ENCODE data around the gene SLC6A3. TPM values are rescaled to one million over a fixed set of nuclear protein-coding genes. Genes with fewer than 3 reads are reported as not detected.

SLC6A3 gene
- total and polyA plus RNA-seq, 2 donors (not counting 1 experiment from before 2014, with no cell fraction given), result 0.01 to 0.15 TPM

DNA sequence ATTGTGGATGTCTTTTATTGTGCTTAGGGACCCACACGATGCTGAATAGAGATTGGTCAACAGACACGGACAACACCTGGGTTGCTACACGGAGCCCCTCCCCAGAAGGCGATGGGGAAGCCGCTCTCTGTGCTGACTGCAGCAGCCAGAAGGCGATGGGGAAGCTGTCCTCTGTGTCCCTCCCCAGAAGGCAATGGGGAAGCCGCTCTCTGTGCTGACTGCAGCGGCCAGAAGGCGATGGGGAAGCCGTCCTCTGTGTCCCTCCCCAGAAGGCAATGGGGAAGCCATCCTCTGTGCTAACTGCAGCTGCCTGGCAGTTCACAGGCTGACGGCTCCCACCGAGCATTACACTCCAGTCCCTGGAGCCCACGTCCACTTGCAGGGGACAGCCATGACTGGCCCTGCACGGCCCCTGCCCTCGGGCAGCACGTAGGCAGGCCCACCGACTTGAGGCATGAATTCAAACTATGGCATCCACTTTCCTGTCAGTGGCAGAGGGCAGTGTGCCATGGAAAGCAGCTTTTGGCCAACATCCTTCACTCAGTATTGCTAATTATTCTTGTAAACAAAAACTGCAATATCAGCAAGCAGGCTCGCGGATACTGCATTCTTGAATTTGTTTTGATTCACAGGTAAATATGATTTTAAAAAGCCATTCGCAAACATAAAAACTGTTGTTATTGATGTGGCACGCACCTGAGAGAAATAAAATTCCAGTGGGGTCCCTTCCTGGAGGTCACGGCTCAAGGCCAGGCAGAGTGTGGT, 52.3 kb downstream of the SLC6A3 start:
- intact Hi-C loops (cut with micrococcal nuclease), result no loop called here
- H3K27me3 ChIP-seq (replicated peaks in 1 of 4; ENCODE audit: control extremely low read depth in 1 of 4, control insufficient read depth in 3 of 4, insufficient read depth in 4 of 4, low read length in 3 of 4), result peaks cover 0 to 33% (median 4%) of the 10 kb centered on the region in 4 experiments
- Mint-ChIP-seq H3K4me1 (no peaks in the 10 kb centered on the region), H3K27ac (no peak overlapping the region), H3K4me3 (no peak overlapping the region), H3K9me3 (ENCODE audit: insufficient read depth) (no peaks in the 10 kb centered on the region), H3K27me3 (peaks cover 44% of the 10 kb centered on the region)
- H3K36me3 ChIP-seq (replicated peaks in 1 of 2; ENCODE audit: control extremely low read depth in 1 of 2, control insufficient read depth in 1 of 2, extremely low read depth in 1 of 2, insufficient read depth in 2 of 2, low read length in 1 of 2), result no peaks in the 10 kb centered on the region
- H3K9me3 ChIP-seq (ENCODE audit: control extremely low read depth in 1 of 3, control insufficient read depth in 2 of 3, insufficient read depth in 1 of 3, low read length in 2 of 3), result no peaks in the 10 kb centered on the region
- H3K79me2 ChIP-seq (ENCODE audit: control insufficient read depth, insufficient read depth, low read length), result no peaks in the 10 kb centered on the region
- TF ChIP-seq, protein P1, sequence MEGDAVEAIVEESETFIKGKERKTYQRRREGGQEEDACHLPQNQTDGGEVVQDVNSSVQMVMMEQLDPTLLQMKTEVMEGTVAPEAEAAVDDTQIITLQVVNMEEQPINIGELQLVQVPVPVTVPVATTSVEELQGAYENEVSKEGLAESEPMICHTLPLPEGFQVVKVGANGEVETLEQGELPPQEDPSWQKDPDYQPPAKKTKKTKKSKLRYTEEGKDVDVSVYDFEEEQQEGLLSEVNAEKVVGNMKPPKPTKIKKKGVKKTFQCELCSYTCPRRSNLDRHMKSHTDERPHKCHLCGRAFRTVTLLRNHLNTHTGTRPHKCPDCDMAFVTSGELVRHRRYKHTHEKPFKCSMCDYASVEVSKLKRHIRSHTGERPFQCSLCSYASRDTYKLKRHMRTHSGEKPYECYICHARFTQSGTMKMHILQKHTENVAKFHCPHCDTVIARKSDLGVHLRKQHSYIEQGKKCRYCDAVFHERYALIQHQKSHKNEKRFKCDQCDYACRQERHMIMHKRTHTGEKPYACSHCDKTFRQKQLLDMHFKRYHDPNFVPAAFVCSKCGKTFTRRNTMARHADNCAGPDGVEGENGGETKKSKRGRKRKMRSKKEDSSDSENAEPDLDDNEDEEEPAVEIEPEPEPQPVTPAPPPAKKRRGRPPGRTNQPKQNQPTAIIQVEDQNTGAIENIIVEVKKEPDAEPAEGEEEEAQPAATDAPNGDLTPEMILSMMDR (IDR thresholded peaks at IDR 0.05), result no peak
- TF ChIP-seq EZH2 (IDR thresholded peaks at IDR 0.05; ENCODE audit: borderline replicate concordance, insufficient read depth, low read depth, low read length, poor library complexity, severe bottlenecking), result no peak
- ATAC-seq (ENCODE audit: low read depth) (no peak), DNase-seq (no peak)
- H2AFZ ChIP-seq (ENCODE audit: insufficient read depth, low read depth, low read length, poor library complexity, severe bottlenecking), result no peak overlapping the region
- H3K4me1 ChIP-seq (ENCODE audit: control insufficient read depth in 2 of 2, insufficient read depth in 2 of 2, low read length in 2 of 2), result no peaks in the 10 kb centered on the region
- 54% methylated on average over 20 of the region's 22 CpGs for WGBS (ENCODE audit: insufficient coverage)
- no peak overlapping the region for H3K4me2 ChIP-seq (replicated peaks; ENCODE audit: low read depth, low read length, poor library complexity, severe bottlenecking)
- no peak overlapping the region for H3K27ac ChIP-seq (ENCODE audit: low read length in 2 of 2)
- CTCF ChIA-PET, result no interaction called here
- no peak overlapping the region for H3K9ac ChIP-seq (ENCODE audit: low read length)
- H4K20me1 ChIP-seq (ENCODE audit: control insufficient read depth, insufficient read depth, low read length, poor library complexity, severe bottlenecking), result no peaks in the 10 kb centered on the region
- POLR2A ChIA-PET, result no interaction called here
- H3K4me3 ChIP-seq (ENCODE audit: control extremely low read depth in 1 of 5, extremely low read depth in 1 of 5, insufficient read depth in 1 of 5, low read depth in 2 of 5, low read length in 4 of 5), result no peak overlapping the region

DNA sequence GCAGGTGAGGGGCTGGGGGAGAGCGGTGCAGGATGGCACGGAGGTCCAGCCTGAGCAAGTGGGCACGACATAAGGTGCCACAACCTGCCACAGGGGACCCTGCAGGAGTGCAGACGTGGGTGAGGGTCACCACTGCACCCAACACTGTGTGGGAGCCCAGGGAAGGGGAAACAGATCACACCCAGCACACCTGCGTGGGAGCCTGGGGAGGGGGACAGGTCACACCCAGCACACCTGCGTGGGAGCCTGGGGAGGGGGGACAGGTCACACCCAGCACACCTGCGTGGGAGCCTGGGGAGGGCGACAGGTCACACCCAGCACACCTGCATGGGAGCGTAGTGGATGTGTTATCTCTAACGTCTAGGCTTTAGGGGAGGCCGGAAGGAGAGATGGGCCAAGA, 53.0 kb downstream of the SLC6A3 start:
- H3K9me3 ChIP-seq (ENCODE audit: control extremely low read depth in 1 of 3, control insufficient read depth in 2 of 3, insufficient read depth in 1 of 3, low read length in 2 of 3), result no peaks in the 10 kb centered on the region
- H3K79me2 ChIP-seq (ENCODE audit: control insufficient read depth, insufficient read depth, low read length), result no peaks in the 10 kb centered on the region
- H4K20me1 ChIP-seq (ENCODE audit: control insufficient read depth, insufficient read depth, low read length, poor library complexity, severe bottlenecking), result no peaks in the 10 kb centered on the region
- H3K4me3 ChIP-seq (ENCODE audit: control extremely low read depth in 1 of 5, extremely low read depth in 1 of 5, insufficient read depth in 1 of 5, low read depth in 2 of 5, low read length in 4 of 5), result no peak overlapping the region
- H3K27ac Mint-ChIP-seq, result no peak overlapping the region
- peaks cover 3% of the 10 kb centered on the region for H3K4me1 Mint-ChIP-seq
- 74% methylated on average over 10 of the region's 11 CpGs for WGBS (ENCODE audit: insufficient coverage)
- CTCF ChIA-PET, result no interaction called here
- H3K27me3 Mint-ChIP-seq, result peaks cover 39% of the 10 kb centered on the region
- H2AFZ ChIP-seq (ENCODE audit: insufficient read depth, low read depth, low read length, poor library complexity, severe bottlenecking), result no peak overlapping the region
- no peaks in the 10 kb centered on the region for H3K36me3 ChIP-seq (replicated peaks in 1 of 2; ENCODE audit: control extremely low read depth in 1 of 2, control insufficient read depth in 1 of 2, extremely low read depth in 1 of 2, insufficient read depth in 2 of 2, low read length in 1 of 2)
- no peak overlapping the region for H3K4me2 ChIP-seq (replicated peaks; ENCODE audit: low read depth, low read length, poor library complexity, severe bottlenecking)
- ATAC-seq (ENCODE audit: low read depth) (no peak), DNase-seq (no peak)
- no peak overlapping the region for H3K27ac ChIP-seq (ENCODE audit: low read length in 2 of 2)
- POLR2A ChIA-PET, result no interaction called here
- no peaks in the 10 kb centered on the region for H3K9me3 Mint-ChIP-seq (ENCODE audit: insufficient read depth)
- no peak overlapping the region for H3K9ac ChIP-seq (ENCODE audit: low read length)
- H3K4me3 Mint-ChIP-seq, result no peak overlapping the region
- peaks cover 0 to 33% (median 4%) of the 10 kb centered on the region in 4 experiments for H3K27me3 ChIP-seq (replicated peaks in 1 of 4; ENCODE audit: control extremely low read depth in 1 of 4, control insufficient read depth in 3 of 4, insufficient read depth in 4 of 4, low read length in 3 of 4)
- intact Hi-C loops (cut with micrococcal nuclease), result no loop called here
- peaks cover 0 to under 1% of the 10 kb centered on the region in 2 donors for H3K4me1 ChIP-seq (ENCODE audit: control insufficient read depth in 2 of 2, insufficient read depth in 2 of 2, low read length in 2 of 2)
- no peak for TF ChIP-seq EZH2 (IDR thresholded peaks at IDR 0.05; ENCODE audit: borderline replicate concordance, insufficient read depth, low read depth, low read length, poor library complexity, severe bottlenecking)
- TF ChIP-seq, protein P1 (IDR thresholded peaks at IDR 0.05), result no peak

Measured in B cell (primary cell).